ENCODE data around the gene USP47.

- TF ChIP-seq JUNB (IDR thresholded peaks at IDR 0.05) (no peak), EP300 (IDR thresholded peaks at IDR 0.05) (no peak), ZC3H11A (IDR thresholded peaks at IDR 0.05) (no peak), POLR2A (IDR thresholded peaks at IDR 0.05; ENCODE audit: low read length) (no peak), CHD2 (IDR thresholded peaks at IDR 0.05; ENCODE audit: low read length, partially characterized antibody) (no peak), MYC (IDR thresholded peaks at IDR 0.05; ENCODE audit: borderline replicate concordance, low read length) (no peak), RCOR1 (IDR thresholded peaks at IDR 0.05; ENCODE audit: low read depth, low read length) (no peak), CBX8 (IDR thresholded peaks at IDR 0.05) (no peak), PHF8 (IDR thresholded peaks at IDR 0.05; ENCODE audit: borderline replicate concordance, low read depth) (no peak)
- TF ChIP-seq, protein P1, sequence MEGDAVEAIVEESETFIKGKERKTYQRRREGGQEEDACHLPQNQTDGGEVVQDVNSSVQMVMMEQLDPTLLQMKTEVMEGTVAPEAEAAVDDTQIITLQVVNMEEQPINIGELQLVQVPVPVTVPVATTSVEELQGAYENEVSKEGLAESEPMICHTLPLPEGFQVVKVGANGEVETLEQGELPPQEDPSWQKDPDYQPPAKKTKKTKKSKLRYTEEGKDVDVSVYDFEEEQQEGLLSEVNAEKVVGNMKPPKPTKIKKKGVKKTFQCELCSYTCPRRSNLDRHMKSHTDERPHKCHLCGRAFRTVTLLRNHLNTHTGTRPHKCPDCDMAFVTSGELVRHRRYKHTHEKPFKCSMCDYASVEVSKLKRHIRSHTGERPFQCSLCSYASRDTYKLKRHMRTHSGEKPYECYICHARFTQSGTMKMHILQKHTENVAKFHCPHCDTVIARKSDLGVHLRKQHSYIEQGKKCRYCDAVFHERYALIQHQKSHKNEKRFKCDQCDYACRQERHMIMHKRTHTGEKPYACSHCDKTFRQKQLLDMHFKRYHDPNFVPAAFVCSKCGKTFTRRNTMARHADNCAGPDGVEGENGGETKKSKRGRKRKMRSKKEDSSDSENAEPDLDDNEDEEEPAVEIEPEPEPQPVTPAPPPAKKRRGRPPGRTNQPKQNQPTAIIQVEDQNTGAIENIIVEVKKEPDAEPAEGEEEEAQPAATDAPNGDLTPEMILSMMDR (IDR thresholded peaks at IDR 0.05) = no peak
- TF ChIP-seq, protein P2, sequence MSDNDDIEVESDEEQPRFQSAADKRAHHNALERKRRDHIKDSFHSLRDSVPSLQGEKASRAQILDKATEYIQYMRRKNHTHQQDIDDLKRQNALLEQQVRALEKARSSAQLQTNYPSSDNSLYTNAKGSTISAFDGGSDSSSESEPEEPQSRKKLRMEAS (IDR thresholded peaks at IDR 0.05) = no peak
- TF ChIP-seq, protein P3, sequence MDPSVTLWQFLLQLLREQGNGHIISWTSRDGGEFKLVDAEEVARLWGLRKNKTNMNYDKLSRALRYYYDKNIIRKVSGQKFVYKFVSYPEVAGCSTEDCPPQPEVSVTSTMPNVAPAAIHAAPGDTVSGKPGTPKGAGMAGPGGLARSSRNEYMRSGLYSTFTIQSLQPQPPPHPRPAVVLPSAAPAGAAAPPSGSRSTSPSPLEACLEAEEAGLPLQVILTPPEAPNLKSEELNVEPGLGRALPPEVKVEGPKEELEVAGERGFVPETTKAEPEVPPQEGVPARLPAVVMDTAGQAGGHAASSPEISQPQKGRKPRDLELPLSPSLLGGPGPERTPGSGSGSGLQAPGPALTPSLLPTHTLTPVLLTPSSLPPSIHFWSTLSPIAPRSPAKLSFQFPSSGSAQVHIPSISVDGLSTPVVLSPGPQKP (IDR thresholded peaks at IDR 0.05; ENCODE audit: low read depth, low read length) = no peak
- TF ChIP-seq, protein P4, sequence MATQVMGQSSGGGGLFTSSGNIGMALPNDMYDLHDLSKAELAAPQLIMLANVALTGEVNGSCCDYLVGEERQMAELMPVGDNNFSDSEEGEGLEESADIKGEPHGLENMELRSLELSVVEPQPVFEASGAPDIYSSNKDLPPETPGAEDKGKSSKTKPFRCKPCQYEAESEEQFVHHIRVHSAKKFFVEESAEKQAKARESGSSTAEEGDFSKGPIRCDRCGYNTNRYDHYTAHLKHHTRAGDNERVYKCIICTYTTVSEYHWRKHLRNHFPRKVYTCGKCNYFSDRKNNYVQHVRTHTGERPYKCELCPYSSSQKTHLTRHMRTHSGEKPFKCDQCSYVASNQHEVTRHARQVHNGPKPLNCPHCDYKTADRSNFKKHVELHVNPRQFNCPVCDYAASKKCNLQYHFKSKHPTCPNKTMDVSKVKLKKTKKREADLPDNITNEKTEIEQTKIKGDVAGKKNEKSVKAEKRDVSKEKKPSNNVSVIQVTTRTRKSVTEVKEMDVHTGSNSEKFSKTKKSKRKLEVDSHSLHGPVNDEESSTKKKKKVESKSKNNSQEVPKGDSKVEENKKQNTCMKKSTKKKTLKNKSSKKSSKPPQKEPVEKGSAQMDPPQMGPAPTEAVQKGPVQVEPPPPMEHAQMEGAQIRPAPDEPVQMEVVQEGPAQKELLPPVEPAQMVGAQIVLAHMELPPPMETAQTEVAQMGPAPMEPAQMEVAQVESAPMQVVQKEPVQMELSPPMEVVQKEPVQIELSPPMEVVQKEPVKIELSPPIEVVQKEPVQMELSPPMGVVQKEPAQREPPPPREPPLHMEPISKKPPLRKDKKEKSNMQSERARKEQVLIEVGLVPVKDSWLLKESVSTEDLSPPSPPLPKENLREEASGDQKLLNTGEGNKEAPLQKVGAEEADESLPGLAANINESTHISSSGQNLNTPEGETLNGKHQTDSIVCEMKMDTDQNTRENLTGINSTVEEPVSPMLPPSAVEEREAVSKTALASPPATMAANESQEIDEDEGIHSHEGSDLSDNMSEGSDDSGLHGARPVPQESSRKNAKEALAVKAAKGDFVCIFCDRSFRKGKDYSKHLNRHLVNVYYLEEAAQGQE (IDR thresholded peaks at IDR 0.05) = no peak
Observed at GRCh38 chr11:11806586-11806985, 35.2 kb upstream of the USP47 start.
